Stomach (tissue), 4 donors: Measurements from ENCODE around the gene MMP1.

Experiments used
- EP300 ChIP-seq: sonication (generic); formaldehyde crosslinking; IDR thresholded peaks from one replicate; pipeline ENCODE4 v1.6.1; 2017; ENCODE audit warnings: antibody characterized with exemption
- POLR2A ChIP-seq, 4 donors: fragments of 450-650 bp; IDR thresholded peaks; one replicate each; pipeline ENCODE4 v1.6.1; 2016; ENCODE audit warnings: antibody characterized with exemption in 4 of 4, control low read depth in 2 of 4, mild to moderate bottlenecking in 1 of 4, moderate library complexity in 1 of 4
- TF ChIP-seq, protein P1 (sequence below), 7 experiments: fragments of 450-650 bp in 4 of 7; fragments of 200-600 bp in 3 of 7; sonication (generic) in 3 of 7; IDR thresholded peaks; one replicate each; pipeline ENCODE4 v1.5.1; 2016 to 2019; ENCODE audit warnings: antibody characterized with exemption in 7 of 7, control low read depth in 2 of 7, mild to moderate bottlenecking in 1 of 7

DNA sequence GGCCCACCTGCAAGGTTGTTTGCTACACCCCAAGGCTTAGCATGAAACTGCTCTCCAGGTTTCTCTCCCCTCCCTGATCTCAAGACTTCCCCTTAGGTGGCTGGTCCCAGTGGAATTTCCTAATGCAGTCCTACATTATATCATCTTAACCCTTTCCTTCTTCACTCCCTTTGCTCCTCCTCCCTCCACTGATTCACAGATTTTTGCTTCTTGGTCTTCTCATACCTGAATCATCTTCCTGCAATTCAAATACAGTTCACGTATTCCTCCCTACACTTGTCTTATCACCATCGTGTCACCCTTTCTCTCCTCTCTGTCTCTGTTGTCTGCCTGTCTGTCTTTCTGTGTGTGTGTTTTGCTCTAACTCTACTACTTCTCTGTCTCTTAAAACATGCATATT is 34.5 kb downstream of the MMP1 start:
- TF ChIP-seq POLR2A (IDR thresholded peaks at IDR 0.05) (no peak), EP300 (no peak)
- TF ChIP-seq, protein P1, sequence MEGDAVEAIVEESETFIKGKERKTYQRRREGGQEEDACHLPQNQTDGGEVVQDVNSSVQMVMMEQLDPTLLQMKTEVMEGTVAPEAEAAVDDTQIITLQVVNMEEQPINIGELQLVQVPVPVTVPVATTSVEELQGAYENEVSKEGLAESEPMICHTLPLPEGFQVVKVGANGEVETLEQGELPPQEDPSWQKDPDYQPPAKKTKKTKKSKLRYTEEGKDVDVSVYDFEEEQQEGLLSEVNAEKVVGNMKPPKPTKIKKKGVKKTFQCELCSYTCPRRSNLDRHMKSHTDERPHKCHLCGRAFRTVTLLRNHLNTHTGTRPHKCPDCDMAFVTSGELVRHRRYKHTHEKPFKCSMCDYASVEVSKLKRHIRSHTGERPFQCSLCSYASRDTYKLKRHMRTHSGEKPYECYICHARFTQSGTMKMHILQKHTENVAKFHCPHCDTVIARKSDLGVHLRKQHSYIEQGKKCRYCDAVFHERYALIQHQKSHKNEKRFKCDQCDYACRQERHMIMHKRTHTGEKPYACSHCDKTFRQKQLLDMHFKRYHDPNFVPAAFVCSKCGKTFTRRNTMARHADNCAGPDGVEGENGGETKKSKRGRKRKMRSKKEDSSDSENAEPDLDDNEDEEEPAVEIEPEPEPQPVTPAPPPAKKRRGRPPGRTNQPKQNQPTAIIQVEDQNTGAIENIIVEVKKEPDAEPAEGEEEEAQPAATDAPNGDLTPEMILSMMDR (IDR thresholded peaks at IDR 0.05), result no peak
